Activated naive CD8-positive, alpha-beta T cell treated with anti-CD3 and anti-CD28 coated beads, Interleukin-2, amount 10 ng/mL, durations not matched to agents 7 days and 5 days (primary cell): Measurements from ENCODE around the gene HYOU1. TPM values are rescaled to one million over a fixed set of nuclear protein-coding genes. Genes with fewer than 3 reads are reported as not detected.

Experiments used
- ATAC-seq: fragments of 150-1000 bp; cut with Tn5 transposase; one replicate; pipeline ENCODE4 v1.10.0; 2021; ENCODE audit warnings: low read depth, moderate library complexity
- POLR2A ChIA-PET: fragments of 350-600 bp; sonication (Branson Sonifier 250); formaldehyde crosslinking; loops from one replicate; lab custom pipeline; 2021; ENCODE audit warnings: antibody characterized with exemption; lab: Charles Lee
- DNase-seq: peaks from one replicate; pipeline ENCODE4 v3.0.0; 2021
- H3K27ac Mint-ChIP-seq: one replicate; pipeline ENCODE4 v1.8.0; 2022; ENCODE audit warnings: mild to moderate bottlenecking, mixed read lengths
- H3K27me3 Mint-ChIP-seq: one replicate; pipeline ENCODE4 v1.8.0; 2022; ENCODE audit warnings: mild to moderate bottlenecking, moderate library complexity, mixed read lengths
- H3K36me3 Mint-ChIP-seq: one replicate; pipeline ENCODE4 v1.8.0; 2021; ENCODE audit warnings: mild to moderate bottlenecking, mixed read lengths
- H3K4me1 Mint-ChIP-seq: one replicate; pipeline ENCODE4 v1.8.0; 2021; ENCODE audit warnings: mixed read lengths
- H3K4me3 Mint-ChIP-seq: one replicate; pipeline ENCODE4 v1.8.0; 2022; ENCODE audit warnings: mild to moderate bottlenecking, moderate library complexity, mixed read lengths
- H3K9me3 Mint-ChIP-seq: one replicate; pipeline ENCODE4 v1.8.0; 2021; ENCODE audit warnings: mixed read lengths
- total RNA-seq, 2 experiments: library from RNA; stranded (reverse); gene quantifications; one replicate each; pipeline ENCODE4 v1.2.3, GENCODE V29; 2021

Gene HYOU1
- total RNA-seq, 2 experiments from 2014 or later, result 76.5 to 83.1 TPM

- no peak for DNase-seq
- H3K4me1 Mint-ChIP-seq, result peaks cover 40% of the 10 kb centered on the region
- peak overlapping the region; percentile 86 for H3K27ac Mint-ChIP-seq
- POLR2A ChIA-PET, result interaction anchor here (0.6 to 5.9 kb wide), 10 partner anchors 8 to 154 kb away, joined by 3 to 108 read pairs (median 16); partner anchors contain the start of genes C2CD2L, DPAGT1, HMBS and HYOU1
- H3K9me3 Mint-ChIP-seq, result no peaks in the 10 kb centered on the region
- no peaks in the 10 kb centered on the region for H3K27me3 Mint-ChIP-seq
- peak overlapping the region; percentile 91 for H3K4me3 Mint-ChIP-seq
- ATAC-seq, result no peak
- peaks cover 33% of the 10 kb centered on the region for H3K36me3 Mint-ChIP-seq
Measured at GRCh38 chr11:119092880-119093842, 36.2 kb upstream of the HYOU1 start.

GRCh38 chr11:119091966-119092879 lies 35.2 kb upstream of the HYOU1 start:
- peak overlapping the region; percentile 91 for H3K4me3 Mint-ChIP-seq
- DNase-seq (no peak), ATAC-seq (no peak)
- no peaks in the 10 kb centered on the region for H3K9me3 Mint-ChIP-seq
- no peaks in the 10 kb centered on the region for H3K27me3 Mint-ChIP-seq
- POLR2A ChIA-PET, result interaction anchor here (0.7 to 5.9 kb wide), 10 partner anchors 7 to 199 kb away, joined by 3 to 108 read pairs (median 5); partner anchors contain the start of genes C2CD2L, CBL, DPAGT1 and HMBS
- H3K27ac Mint-ChIP-seq, result peak overlapping the region; percentile 86
- H3K36me3 Mint-ChIP-seq, result peaks cover 26% of the 10 kb centered on the region
- H3K4me1 Mint-ChIP-seq, result peaks cover 46% of the 10 kb centered on the region

- H3K27ac Mint-ChIP-seq, result no peak overlapping the region
- peaks cover 23% of the 10 kb centered on the region for H3K36me3 Mint-ChIP-seq
- ATAC-seq (no peak), DNase-seq (no peak)
- no peak overlapping the region for H3K4me3 Mint-ChIP-seq
- POLR2A ChIA-PET, result interaction anchor here (0.7 to 5.9 kb wide), 6 partner anchors 11 to 200 kb away, joined by 3 to 108 read pairs (median 7); partner anchors contain the start of genes C2CD2L, CBL, DPAGT1 and VPS11
- peaks cover 42% of the 10 kb centered on the region for H3K4me1 Mint-ChIP-seq
- no peaks in the 10 kb centered on the region for H3K9me3 Mint-ChIP-seq
- no peaks in the 10 kb centered on the region for H3K27me3 Mint-ChIP-seq
Measured at GRCh38 chr11:119091178-119091577, 34.2 kb upstream of the HYOU1 start.

GRCh38 chr11:119089319-119089718 lies 32.3 kb upstream of the HYOU1 start:
- no peaks in the 10 kb centered on the region for H3K27me3 Mint-ChIP-seq
- peaks cover 46% of the 10 kb centered on the region for H3K4me1 Mint-ChIP-seq
- ATAC-seq (no peak), DNase-seq (no peak)
- H3K36me3 Mint-ChIP-seq, result peaks cover 20% of the 10 kb centered on the region
- no peaks in the 10 kb centered on the region for H3K9me3 Mint-ChIP-seq
- POLR2A ChIA-PET, result interaction anchor here (1.4 kb wide), 1 partner anchor 17 kb away, joined by 3 read pairs; the partner anchor contains the start of gene C2CD2L
- H3K27ac Mint-ChIP-seq, result no peak overlapping the region
- H3K4me3 Mint-ChIP-seq, result no peak overlapping the region

GRCh38 chr11:119088406-119088805 lies 31.4 kb upstream of the HYOU1 start:
- Mint-ChIP-seq H3K4me1 (peaks cover 46% of the 10 kb centered on the region), H3K36me3 (peaks cover 14% of the 10 kb centered on the region), H3K27ac (peak overlapping the region; percentile 32), H3K4me3 (no peak overlapping the region), H3K9me3 (no peaks in the 10 kb centered on the region), H3K27me3 (no peaks in the 10 kb centered on the region)
- no peak for ATAC-seq
- DNase-seq, result no peak
- POLR2A ChIA-PET, result interaction anchor here (0.6 kb wide), 1 partner anchor 195 kb away, joined by 6 read pairs; no protein-coding TSS in a partner anchor

- Mint-ChIP-seq H3K27me3 (no peaks in the 10 kb centered on the region), H3K4me1 (peaks cover 41% of the 10 kb centered on the region), H3K9me3 (no peaks in the 10 kb centered on the region), H3K4me3 (peak overlapping the region; percentile 8), H3K36me3 (peaks cover 11% of the 10 kb centered on the region), H3K27ac (peak overlapping the region; percentile 32)
- DNase-seq (no peak), ATAC-seq (no peak)
- POLR2A ChIA-PET, result interaction anchor here (4.2 kb wide), 1 partner anchor 7 kb away, joined by 83 read pairs; a partner anchor contains a TSS
Measured at GRCh38 chr11:119087747-119088241, 30.8 kb upstream of the HYOU1 start.

- Mint-ChIP-seq H3K27ac (no peak overlapping the region), H3K36me3 (peaks cover 4% of the 10 kb centered on the region), H3K27me3 (no peaks in the 10 kb centered on the region), H3K4me1 (peaks cover 34% of the 10 kb centered on the region), H3K9me3 (no peaks in the 10 kb centered on the region), H3K4me3 (no peak overlapping the region)
- ATAC-seq (no peak), DNase-seq (no peak)
- POLR2A ChIA-PET, result interaction anchor here (0.6 to 4.2 kb wide), 5 partner anchors 8 to 82 kb away, joined by 6 to 83 read pairs (median 17); partner anchors contain the start of genes C2CD2L and VPS11
Measured at GRCh38 chr11:119087123-119087522, 30.1 kb upstream of the HYOU1 start.

- peaks cover 5% of the 10 kb centered on the region for H3K36me3 Mint-ChIP-seq
- H3K4me3 Mint-ChIP-seq, result peak overlapping the region; percentile 93
Measured at GRCh38 chr11:119085437-119085847, 28.4 kb upstream of the HYOU1 start.

GRCh38 chr11:119084663-119085436 lies 27.8 kb upstream of the HYOU1 start, which contains the start of gene HMBS:
HMBS (plus strand) TSS chr11:119084881; CDS start chr11:119085034, 153 bp downstream.
- Mint-ChIP-seq H3K4me1 (peaks cover 25% of the 10 kb centered on the region), H3K27me3 (no peaks in the 10 kb centered on the region), H3K27ac (peak within 1 kb of the TSS; percentile 90), H3K4me3 (peak within 1 kb of the TSS; percentile 93), H3K9me3 (no peaks in the 10 kb centered on the region), H3K36me3 (peaks cover 5% of the 10 kb centered on the region)
- ATAC-seq (peak; percentile 88), DNase-seq (peak; percentile 92)
- POLR2A ChIA-PET, result interaction anchor here (0.6 to 4.2 kb wide), 17 partner anchors 10 to 848 kb away, joined by 3 to 83 read pairs (median 4); partner anchors contain the start of genes C2CD2L, DPAGT1, HYOU1 and NLRX1

More at GRCh38 chr11:119085437-119085847, 28.4 kb upstream of the HYOU1 start:
- DNase-seq, result no peak
- no peak for ATAC-seq
- Mint-ChIP-seq H3K9me3 (no peaks in the 10 kb centered on the region), H3K4me1 (peaks cover 27% of the 10 kb centered on the region), H3K27me3 (no peaks in the 10 kb centered on the region), H3K27ac (peak overlapping the region; percentile 90)
- POLR2A ChIA-PET, result interaction anchor here (0.6 to 4.2 kb wide), 16 partner anchors 10 to 848 kb away, joined by 3 to 83 read pairs (median 4); partner anchors contain the start of genes C2CD2L, DDX6, DPAGT1 and HYOU1

- Mint-ChIP-seq H3K27me3 (no peaks in the 10 kb centered on the region), H3K9me3 (no peaks in the 10 kb centered on the region), H3K4me1 (peaks cover 11% of the 10 kb centered on the region), H3K4me3 (no peak overlapping the region), H3K27ac (no peak overlapping the region), H3K36me3 (peaks cover 3% of the 10 kb centered on the region)
- DNase-seq, result no peak
- POLR2A ChIA-PET, result interaction anchor here (1.7 to 1.9 kb wide), 2 partner anchors 13 to 14 kb away, joined by 6 to 7 read pairs; partner anchors contain the start of gene VPS11
- ATAC-seq, result no peak
Measured at GRCh38 chr11:119081682-119082260, 24.8 kb upstream of the HYOU1 start.
